Activated T-cell treated with anti-CD3 and anti-CD28 coated beads for 4 hours (primary cell): Measurements from ENCODE around the gene C1orf210.

Experiments used
- DNase-seq: peaks from one replicate; pipeline ENCODE4 v3.0.0-alpha.2; 2020

C1orf210 gene

DNA sequence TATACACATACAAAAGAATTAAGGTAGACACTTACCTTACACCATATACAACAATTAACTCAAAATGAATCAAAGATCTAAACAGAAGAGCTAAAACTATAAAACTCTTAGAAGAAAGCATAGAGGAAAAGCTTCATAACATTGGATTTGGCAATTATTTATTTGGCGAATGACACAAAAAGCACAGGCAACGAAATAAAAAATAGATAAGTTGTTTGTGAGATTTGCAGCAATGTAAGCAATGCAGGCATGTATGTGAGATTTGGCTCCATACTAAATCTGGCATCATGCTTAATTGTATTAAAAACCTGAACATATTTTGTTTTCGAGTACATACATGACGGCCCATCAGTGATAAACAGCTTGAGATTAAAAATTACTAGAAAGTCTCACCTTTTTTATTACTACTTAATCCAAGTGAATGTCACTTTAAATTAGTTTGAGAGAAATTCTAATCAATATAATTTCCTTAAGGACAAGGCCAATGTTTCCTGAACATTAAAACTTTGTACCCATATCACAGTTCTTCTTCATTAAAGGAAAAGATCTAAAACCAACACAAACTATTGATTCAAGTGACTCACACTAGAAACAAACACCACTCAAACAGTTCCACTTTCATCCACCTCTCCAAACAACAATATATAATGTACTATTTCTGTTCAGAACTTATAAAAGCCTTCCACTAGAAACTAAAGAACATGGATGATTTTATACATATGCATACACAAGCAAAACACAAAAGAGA, 38.7 kb downstream of the C1orf210 start:
- DNase-seq, result no peak

GRCh38 chr1:43243299-43243698, 42.1 kb downstream of the C1orf210 start:
- DNase-seq, result no peak

DNA sequence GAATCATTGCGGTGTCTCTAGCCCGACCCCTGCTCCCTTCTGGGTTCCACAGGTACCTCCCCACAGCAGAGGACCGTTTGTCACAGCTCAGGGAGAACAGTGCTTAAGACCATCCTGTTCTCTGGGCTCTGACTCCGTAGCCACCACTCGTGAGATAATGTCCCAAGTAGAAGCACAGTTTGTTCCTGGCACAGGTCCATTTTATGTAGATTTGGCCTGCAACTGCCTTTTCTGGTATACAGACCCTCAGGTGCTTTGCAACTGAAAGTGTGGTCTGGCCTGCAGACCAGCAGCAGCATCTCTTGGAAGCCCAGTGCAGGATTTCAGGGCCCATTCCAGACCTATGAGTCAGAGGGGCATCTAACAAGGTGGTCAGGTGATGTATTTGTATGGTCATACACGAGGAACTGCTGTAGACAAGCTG, 44.0 kb downstream of the C1orf210 start:
- DNase-seq, result no peak

GRCh38 chr1:43239484-43239883, 45.9 kb downstream of the C1orf210 start:
- DNase-seq, result no peak

DNA sequence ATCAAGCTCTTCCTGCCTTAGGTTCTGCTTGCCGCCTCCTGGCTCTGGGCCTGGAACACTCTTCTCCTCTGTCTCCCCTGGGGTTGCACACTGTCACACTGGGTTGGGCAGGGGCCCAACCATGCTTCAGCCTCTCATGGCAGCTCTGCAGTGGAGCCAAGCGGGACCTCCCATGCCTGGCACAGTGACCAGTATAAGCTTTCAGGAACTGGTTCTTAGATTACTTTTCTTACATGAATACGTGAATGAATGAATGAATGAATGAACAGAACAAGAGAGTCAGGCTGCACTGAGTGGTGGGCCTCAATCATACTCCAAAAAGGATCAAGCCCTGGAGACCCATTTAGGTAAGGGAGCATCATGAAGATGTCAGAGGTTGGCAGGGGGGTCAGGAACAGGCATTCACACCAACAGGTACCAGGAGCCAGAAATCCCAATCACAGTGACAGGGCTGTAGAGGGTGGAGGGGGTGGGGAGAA, 46.4 kb downstream of the C1orf210 start:
- no peak for DNase-seq

- no peak for DNase-seq
These were observed 47.3 kb downstream of the C1orf210 start for GRCh38 chr1:43238085-43238484.

DNA sequence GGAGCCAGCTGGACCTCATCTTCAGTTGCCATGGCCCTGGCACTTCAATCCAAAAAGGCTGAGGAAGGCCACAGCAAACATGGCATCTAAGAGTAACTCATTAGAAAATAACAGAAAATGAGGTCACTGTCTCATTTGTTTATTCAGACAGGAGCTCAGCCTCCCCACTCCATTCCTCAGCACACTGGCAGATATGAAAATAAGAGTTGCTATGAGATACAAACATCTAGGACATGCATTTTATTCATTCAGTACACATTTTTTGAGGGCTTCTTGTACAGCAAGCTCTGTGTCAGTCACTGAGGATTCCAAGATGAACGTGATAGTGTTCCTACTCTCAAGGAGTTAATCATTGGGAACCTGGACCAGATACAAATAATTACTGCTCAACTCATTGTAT, 48.3 kb downstream of the C1orf210 start:
- DNase-seq, result no peak

GRCh38 chr1:43235451-43236121, 49.8 kb downstream of the C1orf210 start:
- no peak for DNase-seq

DNA sequence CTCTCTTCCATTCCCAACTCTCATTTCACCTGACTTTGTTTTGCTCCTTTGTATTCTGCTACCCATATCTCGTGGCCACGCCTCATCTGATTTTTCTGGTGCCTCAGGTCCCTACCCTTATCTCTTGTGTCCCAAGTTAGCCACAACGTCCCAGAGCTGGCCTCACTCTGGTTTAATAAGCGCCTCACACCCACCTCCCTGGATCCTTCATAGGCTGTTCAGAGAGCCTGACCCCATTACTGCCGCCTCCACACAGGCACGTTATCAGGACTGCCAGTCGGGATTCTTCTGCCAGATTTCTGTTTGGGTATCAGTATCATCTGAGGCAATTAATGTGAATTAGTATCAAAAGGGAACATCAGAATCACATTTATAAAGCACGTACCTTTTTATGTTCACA, 50.3 kb downstream of the C1orf210 start:
- DNase-seq, result no peak

- no peak for DNase-seq
These were observed 51.1 kb downstream of the C1orf210 start for GRCh38 chr1:43234267-43234666.

DNA sequence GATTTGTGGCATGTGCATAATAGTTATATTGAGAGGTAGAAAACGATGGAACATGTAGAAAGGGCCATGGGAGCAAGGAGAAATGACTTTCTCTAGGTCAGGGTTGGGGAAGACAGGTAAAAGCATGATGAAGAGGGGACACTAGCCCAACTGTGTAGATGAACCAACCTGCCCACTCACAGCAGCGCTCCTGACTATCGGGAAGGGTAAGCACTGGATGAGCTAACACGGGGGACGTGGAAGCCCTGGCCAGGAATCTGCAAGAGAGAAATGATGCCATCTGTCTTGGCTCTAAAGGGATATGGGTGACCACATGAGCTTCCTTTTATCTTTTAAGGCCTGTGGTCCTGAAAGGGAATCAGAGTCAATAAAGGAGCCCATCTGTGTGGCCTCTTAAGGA, 51.8 kb downstream of the C1orf210 start:
- no peak for DNase-seq

DNA sequence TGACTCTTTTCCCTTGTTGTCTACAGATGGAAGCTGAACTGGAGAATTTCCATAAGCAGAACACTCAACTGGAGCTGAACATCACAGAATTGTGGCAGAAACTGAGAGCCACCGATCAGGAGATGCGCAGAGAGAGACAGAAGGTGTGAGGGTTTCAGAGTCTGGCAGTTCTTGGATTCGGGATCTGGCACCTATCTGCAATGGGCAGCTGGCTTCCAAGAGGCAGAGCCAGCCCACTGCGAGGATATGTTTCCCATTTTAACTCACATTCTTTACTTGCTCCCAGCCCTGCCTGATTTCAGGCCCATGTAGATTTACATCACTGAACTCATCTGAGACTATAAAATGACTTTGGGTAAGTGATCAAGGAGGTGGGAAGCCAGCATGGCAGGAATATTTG, 52.9 kb downstream of the C1orf210 start:
- DNase-seq, result no peak

GRCh38 chr1:43232074-43232473, 53.3 kb downstream of the C1orf210 start:
- no peak for DNase-seq
